ENCODE data around the gene ULBP2.
A peak's percentile ranks its signal among the peaks of the same experiment; 100 is the strongest.
"Not testable (repeated sequence)": the region's sequence is repeated elsewhere in the genome, so short reads cannot be mapped to it uniquely, and the experiment has no call there.

Gene ULBP2

DNA sequence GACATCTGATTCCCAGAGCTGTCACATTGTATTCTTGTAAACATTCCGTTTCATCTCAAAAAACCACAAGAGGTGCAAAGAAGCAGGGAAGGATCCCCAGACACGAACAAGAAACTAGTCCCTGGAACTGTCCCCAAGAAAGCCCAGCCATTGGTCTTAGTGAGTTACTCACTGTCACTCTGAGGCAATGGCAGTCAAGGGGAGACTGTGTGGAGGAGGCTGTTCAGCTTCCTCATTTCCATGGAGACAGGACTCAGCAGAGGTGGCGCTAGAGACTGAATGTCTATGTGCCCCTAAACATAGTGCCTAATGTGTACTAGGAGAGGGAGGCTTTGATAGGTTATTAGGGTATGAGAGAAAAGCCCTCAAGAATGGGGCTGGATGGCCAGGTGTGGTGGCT is 33.0 kb downstream of the ULBP2 start:
- no peak for DNase-seq

DNA sequence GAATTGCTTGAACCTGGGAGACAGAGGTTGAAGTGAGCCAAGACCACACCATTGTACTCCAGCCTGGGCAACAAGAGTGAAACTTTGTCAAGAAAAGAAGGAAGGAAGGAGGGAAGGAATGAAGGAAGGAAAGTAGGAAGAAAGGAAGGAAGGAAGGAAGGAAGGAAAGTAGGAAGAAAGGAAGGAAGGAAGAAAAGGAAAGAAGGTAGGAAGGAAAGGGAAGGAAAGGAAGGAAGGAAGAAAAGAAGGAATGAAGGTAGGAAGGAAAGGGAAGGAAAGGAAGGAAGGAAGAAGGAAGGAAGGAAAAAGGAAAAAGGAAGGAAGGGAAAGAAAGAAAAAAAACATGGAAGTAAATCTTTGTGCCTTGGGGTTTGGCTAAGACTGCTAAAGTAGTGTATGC is 33.6 kb downstream of the ULBP2 start:
- no peak for DNase-seq

DNA sequence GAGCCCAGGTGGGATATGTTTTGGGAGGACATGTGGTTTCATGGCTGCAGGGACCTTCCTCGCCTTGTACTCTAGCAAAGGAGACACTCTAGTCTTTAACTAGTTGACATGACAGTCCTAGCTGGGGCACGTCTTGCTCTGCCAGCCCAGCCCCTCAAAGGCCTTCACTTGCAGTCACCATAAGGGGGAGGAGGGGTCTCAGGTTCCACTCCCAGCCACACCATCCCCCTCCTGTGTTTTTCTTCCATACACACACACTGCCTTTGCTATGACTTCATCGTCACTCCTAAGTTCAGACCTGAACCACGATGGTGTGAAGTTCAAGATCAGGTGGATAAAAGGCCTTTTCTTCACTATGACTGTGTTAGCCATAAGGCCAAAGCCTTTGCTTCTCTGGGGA is 35.4 kb downstream of the ULBP2 start:
- no peak for DNase-seq

DNA sequence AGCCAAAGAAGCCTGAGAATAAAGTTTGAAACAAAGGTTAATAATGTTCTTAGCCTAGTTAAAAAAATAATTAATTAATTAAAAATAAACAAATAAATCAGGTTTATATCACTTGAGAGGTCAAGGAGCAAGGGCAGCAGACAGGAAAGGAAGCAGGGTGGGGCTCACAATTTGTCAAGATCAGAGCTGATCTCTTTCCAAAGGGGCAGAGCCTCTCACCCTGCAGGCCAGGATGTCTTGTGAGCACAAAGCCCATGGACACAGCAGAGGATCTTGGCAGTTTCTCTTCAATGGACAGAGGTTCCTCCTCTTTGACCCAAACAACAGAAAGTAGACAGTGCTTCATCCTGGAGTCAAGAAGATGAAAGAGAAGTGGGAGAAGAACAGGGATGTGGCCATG is 36.8 kb downstream of the ULBP2 start:
- DNase-seq = no peak

DNA sequence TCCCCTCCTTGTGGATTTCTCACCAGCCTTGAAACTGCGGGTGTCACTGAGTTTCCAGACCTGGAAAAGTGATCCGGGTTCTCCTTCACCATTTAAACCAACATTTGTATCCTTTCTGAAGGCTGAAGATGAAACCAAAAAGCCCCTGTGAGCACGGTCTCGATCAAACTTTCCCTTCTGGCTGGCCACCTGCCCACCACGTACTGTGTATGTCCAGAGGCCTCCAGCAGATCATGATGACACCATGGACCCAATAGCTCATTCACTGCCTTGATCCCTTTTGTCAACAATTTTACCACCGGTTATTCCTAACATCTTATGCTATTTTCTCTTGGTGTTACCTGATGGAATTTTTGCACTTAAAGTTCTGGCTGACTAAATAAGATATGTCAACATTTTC is 37.5 kb downstream of the ULBP2 start:
- DNase-seq = no peak

DNA sequence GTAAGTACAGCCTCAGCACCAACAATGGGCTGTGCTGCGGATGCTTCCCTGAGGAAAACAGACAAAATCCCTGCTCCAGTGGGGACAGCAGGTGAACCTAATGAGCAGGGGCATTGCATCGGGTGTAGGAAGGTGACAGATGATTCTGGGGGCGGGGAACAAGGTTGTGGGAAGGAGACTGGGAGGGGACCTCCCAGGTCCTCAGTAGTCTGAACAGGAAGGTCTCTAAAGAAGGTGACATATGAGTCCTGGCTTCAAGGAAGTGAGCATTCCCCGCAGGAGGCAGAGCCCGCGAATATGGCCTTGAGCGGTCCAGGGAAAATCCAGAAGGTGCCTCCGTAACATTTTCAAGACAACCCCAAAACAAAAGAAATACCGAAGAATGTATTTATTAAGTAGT is 41.3 kb downstream of the ULBP2 start:
- DNase-seq = no peak

DNA sequence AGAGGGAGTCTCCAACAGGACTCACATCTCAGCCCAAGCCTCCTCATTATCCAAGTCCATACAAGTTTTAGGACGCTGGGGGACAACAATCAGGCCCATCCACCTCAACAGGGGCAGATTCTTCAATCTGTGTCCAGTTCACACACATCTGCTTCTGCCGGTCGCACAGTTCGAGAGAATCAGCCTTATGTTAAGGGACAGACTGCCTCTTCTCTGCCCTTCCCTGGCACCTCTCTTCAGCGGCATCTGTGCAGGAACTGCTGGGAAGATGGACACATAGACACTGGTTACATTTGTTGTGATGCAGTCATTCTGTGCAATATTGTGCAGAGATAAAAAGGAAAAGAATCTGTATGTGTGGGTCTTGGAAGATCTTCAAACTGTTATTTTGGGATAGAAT is 43.0 kb downstream of the ULBP2 start:
- DNase-seq = no peak

DNA sequence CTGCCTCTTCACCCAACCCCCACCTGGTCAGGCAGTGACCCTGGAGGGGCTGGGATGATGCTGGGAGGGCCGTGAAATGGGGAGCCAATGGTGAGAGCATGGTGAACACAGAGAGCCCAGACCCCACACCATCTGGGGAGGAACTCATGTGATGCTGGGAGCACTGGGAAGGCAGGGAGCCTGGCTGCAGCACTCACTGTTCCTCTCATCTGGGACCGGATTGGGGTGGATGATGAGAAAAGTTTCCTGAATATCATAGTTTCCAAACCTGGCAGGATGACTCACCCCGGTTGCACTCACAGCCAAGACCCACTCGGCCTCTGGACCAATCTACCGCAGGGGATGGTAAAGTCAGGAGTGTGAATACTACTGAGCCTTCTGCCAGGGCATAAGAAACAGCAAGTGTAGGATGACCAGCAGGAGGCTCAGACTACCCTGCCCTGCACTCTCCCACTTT is 43.7 kb downstream of the ULBP2 start:
- no peak for DNase-seq

DNA sequence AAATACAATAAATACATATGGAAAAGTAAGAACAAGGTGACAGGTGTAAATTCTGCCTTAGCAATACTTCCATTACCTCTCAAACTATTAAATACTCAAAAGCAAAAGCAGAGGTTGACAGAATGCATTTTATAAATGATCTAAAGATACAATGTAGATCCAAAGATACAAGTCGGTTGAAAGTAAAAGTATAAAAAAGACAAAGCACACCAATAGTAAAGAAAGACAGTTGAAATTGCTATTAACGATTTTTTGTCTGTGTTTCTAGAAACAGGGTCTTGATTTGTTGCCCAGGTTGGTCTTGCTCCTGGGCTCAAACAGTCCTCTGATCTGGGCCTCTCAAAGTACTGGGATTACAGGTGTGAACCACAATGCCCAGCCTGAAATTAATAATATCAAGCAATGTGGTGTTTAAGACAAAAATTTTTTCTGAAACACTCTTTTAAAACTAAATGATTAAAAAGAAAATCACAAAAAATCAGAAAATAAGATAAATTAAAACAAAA is 45.8 kb downstream of the ULBP2 start:
- no peak for DNase-seq

DNA sequence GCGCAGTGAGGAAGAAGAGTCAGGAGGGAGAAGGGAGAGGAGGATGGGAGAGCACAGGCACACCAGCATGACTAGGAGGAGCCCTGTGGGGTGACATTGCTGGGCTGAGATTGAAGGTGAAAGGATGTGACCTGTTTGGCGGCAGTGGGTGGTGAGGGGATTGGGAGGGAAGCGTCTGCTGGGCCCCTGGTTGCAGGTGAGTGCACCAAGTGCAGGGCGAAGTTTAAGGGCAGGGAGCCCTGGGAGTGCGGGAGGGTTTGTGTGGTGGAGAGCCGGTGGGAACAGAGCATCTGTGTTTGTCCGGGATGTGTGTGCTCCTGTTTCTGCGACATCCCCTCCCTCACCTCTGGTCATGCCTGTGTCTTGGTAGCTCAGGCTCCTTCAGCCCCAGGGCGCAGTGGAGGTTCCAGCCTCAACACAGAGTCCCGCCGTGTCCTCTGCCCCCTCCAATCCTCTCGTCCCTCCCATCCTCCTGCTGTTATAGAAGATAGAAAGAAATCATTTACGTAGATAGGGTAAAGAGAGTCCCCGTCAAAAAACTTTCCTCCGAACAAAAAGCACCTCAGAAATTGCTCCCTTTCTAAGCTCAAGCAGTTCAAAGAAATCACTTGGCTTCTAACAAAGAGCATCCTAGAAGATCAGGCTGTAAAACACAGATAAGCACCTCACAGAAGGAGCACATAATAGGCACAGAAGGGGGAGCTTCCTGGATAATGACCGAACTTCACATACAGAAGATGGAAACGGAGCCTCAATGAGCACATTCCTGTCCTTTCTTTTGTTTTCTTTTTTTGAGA is 46.9 kb downstream of the ULBP2 start:
- no peak for DNase-seq

DNA sequence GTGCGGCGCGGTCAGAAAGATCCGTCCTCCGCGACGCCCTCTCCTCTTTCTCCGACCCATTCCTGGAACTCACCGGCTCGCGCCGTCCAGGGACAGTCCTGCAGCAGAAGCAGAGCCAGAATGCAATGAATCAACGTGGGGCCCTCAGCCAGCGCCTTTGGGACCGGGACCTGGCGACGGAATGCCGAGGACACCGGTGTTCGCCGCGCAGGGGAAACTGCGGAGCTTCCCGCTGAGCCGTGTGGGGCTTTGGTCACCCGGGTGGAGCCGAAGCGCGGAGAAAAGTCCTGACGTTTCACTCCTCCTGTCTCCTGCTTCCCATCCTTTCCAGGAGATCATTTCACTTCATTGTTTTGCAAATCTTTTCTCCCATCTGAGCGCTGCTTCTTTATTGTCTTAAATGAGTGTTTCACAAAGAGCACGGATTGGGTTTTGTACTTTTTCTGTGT is 48.4 kb downstream of the ULBP2 start:
- no peak for DNase-seq

DNA sequence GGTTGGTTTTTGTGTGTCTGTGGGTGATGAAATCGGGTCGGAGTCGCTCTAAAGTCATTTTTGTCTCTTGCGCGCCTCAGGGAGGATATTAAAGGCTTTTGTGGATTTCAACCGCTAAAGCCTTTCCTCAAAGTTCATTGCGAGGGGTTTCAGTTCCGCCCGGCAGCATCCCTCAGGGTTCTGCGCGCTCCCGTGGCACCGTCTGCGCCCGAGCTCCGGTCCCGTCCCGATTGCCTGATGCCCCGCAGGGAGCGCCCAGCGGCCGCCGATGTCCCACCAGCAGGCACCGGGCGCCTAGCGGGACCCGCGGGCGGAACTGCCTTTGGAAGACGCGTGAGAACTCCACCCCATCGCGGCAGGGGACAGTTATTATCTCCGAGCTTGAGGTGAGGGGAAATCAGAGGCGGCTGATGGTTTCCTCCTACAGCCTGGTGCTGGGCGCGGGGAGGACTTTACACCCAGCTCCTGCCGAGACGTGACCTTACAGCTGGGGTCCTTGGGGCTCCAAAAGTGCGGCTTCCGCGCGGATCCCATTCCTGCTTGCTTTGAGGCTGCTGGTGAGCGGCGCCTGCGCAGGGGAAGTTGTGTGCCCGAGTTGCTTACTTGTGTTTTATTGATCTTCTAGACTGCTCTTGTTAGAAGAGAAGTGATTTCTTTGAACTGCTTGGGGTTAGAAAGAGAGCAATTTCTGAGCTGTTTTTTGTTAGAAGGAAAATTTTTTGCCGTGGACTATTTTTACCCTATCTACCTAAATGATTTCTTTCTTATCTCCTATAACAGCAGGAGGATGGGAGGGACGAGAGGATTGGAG is 49.1 kb downstream of the ULBP2 start:
- DNase-seq = peak in 1 of 2 experiments; percentile 37

DNA sequence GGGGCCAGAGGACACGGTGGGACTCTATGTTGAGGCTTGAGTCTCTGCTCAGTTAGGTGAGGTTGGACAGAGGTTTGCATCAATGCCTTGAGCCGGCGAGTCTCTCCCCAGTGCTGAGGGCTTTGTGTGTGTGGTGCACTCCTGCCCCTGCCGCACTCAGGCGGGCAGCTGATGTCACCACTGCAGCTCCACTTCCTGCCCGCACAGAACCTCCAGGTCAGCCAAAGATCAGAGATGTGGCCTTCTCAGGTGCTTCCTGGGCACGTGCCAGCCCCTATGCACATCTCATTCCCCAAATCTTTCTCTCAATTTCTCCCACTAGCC is 49.6 kb downstream of the ULBP2 start:
- DNase-seq = not testable (repeated sequence)

DNA sequence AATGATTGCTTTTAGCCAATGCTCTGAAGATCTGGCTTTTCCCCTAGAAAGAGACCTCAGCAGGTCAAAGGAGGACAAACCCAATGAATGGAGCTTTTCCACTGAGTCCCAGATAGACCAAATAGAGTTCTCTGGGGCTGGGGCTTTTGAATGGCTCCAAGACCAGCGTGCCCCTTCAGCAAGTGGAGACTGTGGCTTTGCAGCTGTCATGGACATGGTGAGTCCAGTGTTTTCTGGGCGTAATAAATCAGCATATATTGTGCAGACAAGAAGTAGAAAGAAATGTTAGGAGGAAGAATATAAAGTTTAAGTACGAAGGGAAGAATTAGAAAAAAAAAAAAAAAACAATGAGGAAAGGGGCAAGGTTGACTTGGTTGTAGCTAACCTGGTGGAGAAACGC is 50.0 kb downstream of the ULBP2 start:
- DNase-seq = no peak

DNA sequence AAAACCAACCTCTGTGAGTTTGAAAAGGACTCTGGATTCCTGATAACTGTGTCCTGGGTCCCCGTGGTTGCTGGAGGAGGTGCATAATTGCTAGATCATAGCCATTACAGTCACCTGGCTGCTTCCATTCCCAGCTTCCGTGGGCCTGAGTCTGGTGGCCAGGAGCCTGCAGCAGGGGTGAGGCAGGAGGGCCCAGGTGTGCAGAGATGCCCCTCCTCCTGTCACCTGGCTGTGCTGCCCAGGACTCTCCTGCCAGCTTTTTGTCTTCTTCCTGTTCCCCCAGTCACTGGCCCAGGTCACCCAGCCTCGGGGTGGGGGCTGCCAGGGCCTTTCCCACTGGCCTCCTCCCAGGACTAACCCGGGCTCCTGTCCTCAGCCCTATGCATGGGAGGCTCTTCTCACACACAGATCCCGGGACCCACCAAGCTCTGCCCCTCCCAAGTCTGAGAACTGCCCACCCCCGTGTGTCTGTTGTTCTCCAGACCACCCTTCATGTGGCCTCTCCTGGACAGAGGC is 53.5 kb downstream of the ULBP2 start:
- no peak for DNase-seq

DNA sequence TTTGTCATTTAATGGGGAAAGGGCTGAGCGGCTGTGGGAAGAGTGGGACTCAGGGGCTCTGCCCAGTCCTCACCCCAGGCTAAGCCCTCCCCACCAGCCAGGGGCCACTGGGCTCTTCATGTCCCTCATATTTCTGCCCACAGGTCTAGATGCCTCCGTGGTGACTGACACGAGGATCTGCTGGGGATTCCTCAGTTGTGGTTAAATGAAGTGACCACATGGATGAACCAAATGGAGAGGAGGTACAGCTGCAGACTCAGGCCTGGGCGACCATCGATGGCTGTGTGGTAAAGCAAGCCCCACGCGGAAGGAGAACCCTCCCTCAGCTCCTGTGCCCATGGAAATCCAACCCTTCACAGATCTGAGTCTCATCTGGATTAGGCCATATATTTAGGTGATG is 54.2 kb downstream of the ULBP2 start:
- no peak for DNase-seq

Data from NCI-H526 (cell line).